Peyer's patch (tissue), 4 donors: ENCODE data around the gene GARIN5A. TPM values are rescaled to one million over a fixed set of nuclear protein-coding genes. Genes with fewer than 3 reads are reported as not detected.

Experiments
- DNase-seq, 3 donors: peaks; one replicate each; pipeline ENCODE4 v3.0.0-alpha.2; 2017 to 2019
- H3K27ac ChIP-seq, 4 donors: fragments of 200-600 bp; sonication (generic); one replicate each; pipeline ENCODE4 v1.5.1; 2016 to 2019
- H3K27me3 ChIP-seq, 2 donors: fragments of 200-600 bp; sonication (generic); one replicate each; pipeline ENCODE4 v1.5.1; 2019
- H3K36me3 ChIP-seq, 3 donors: fragments of 200-600 bp; sonication (generic); one replicate each; pipeline ENCODE4 v1.5.1; 2016 to 2019
- H3K4me1 ChIP-seq, 4 donors: fragments of 200-600 bp; sonication (generic); one replicate each; pipeline ENCODE4 v1.5.1; 2016 to 2019
- H3K4me3 ChIP-seq, 4 donors: fragments of 200-600 bp; sonication (generic); 1 replicate in 3 of 4; 2 replicates in 1 of 4; pipeline ENCODE4 v1.5.1; 2016 to 2019; ENCODE audit warnings: mild to moderate bottlenecking in 1 of 4
- H3K9me3 ChIP-seq, 4 donors: fragments of 200-600 bp; sonication (generic); one replicate each; pipeline ENCODE4 v1.5.1; 2016 to 2019; ENCODE audit warnings: mild to moderate bottlenecking in 1 of 4
- POLR2A ChIP-seq, 2 donors: fragments of 450-650 bp; IDR thresholded peaks; one replicate each; pipeline ENCODE4 v1.5.1; 2017; ENCODE audit warnings: antibody characterized with exemption in 2 of 2, mild to moderate bottlenecking in 2 of 2, moderate library complexity in 2 of 2
- total RNA-seq, 4 donors: library from RNA; depleted of rRNA; stranded (reverse); fragments of >200 nt; gene quantifications; one replicate each; pipeline ENCODE4 v1.1.0, GENCODE V29; 2016
- TF ChIP-seq, protein P1 (sequence below), 6 experiments: fragments of 450-650 bp in 4 of 6; fragments of 200-600 bp in 2 of 6; sonication (generic) in 1 of 6; IDR thresholded peaks; one replicate each; pipeline ENCODE4 v1.5.1; 2017 to 2019; ENCODE audit warnings: antibody characterized with exemption in 6 of 6, mild to moderate bottlenecking in 3 of 6, moderate library complexity in 1 of 6

Gene GARIN5A
- total RNA-seq, 4 donors from 2014 or later = 2.0 to 2.5 TPM; not detected in 2

DNA sequence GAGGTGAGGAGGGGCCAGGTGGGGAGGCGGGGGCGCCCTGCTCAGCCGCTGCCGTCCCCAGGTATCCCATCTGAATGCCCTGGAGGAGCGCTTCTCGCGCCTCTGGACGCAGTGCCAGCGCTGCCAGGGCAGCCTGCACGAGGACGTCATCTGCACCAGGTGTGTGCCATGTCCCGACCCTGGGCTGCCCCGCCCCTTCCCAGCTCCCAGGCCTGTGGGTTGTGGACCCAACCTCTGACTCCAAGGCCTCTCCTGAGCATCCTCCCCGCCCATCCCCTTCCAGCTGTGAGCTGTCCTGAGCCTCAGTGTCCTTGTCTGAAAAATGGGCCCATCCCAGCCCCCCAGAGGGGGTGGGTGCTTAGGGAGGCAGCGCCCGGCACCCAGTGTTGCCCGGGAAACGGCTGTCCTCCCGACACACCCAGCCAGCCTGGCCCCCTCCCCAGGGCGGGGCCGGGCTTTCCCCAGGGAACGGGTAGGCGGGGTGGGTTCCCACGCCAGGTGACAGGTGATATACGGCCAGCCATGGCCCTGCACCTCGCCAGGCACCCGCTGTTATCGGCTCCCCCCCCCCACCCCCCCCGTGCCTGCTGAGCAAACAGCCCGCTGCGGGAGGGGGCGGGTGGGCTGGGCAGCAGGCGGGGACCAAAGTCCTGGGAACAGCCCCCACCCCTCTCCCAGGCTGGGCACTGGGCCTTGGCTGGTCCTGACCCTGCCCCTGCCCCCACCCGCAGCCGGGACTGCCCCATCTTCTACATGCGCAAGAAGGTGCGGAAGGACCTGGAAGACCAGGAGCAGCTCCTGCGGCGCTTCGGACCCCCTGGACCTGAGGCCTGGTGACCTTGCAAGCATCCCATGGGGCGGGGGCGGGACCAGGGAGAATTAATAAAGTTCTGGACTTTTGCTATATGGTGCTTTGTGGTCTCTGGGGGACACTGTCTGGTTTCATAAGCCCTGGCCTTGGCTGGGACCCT lies 59.3 kb downstream of the GARIN5A start:
- H3K36me3 ChIP-seq = no peaks in the 10 kb centered on the region
- no peak for TF ChIP-seq POLR2A (IDR thresholded peaks at IDR 0.05)
- TF ChIP-seq, protein P1, sequence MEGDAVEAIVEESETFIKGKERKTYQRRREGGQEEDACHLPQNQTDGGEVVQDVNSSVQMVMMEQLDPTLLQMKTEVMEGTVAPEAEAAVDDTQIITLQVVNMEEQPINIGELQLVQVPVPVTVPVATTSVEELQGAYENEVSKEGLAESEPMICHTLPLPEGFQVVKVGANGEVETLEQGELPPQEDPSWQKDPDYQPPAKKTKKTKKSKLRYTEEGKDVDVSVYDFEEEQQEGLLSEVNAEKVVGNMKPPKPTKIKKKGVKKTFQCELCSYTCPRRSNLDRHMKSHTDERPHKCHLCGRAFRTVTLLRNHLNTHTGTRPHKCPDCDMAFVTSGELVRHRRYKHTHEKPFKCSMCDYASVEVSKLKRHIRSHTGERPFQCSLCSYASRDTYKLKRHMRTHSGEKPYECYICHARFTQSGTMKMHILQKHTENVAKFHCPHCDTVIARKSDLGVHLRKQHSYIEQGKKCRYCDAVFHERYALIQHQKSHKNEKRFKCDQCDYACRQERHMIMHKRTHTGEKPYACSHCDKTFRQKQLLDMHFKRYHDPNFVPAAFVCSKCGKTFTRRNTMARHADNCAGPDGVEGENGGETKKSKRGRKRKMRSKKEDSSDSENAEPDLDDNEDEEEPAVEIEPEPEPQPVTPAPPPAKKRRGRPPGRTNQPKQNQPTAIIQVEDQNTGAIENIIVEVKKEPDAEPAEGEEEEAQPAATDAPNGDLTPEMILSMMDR (IDR thresholded peaks at IDR 0.05) = no peak
- H3K4me3 ChIP-seq = peak overlapping the region in 2 of 4 donors; percentile 56 to 57
- H3K27me3 ChIP-seq = peaks cover 0 to 8% of the 10 kb centered on the region in 2 donors
- peak overlapping the region in 2 of 4 donors; percentile 80 to 88 for H3K27ac ChIP-seq
- peak; percentile 63 to 71 (median 68) for DNase-seq
- peaks cover 0 to 26% (median 9%) of the 10 kb centered on the region in 4 donors for H3K4me1 ChIP-seq
- no peaks in the 10 kb centered on the region for H3K9me3 ChIP-seq

Other genes starting within 250 kb of the GARIN5A start
- 1 to 10 TPM in 2 of 4 donors, under 1 TPM in 2; 0.18 to 3.3 (median 1.1) TPM for gene KCNC3, start 147.5 kb downstream of the GARIN5A start, total RNA-seq
- gene NAPSA, start 111.2 kb downstream of the GARIN5A start, total RNA-seq = 10 to 100 TPM in 1 of 4 donors, 1 to 10 TPM in 3; 4.9 to 12.4 (median 8.2) TPM
- 100 to 1,000 TPM in 2 of 4 donors, 10 to 100 TPM in 2; 76.7 to 102 (median 98.9) TPM for gene NR1H2, start 100.4 kb downstream of the GARIN5A start, total RNA-seq
- gene POLD1, start 92.5 kb downstream of the GARIN5A start, total RNA-seq = 10 to 100 TPM; 14.9 to 90.0 (median 27.3) TPM
- 10 to 100 TPM; 20.3 to 62.7 (median 24.4) TPM for gene SPIB, start 57.9 kb downstream of the GARIN5A start, total RNA-seq
- gene MYBPC2, start 44.0 kb downstream of the GARIN5A start, total RNA-seq = not detected
- gene EMC10, start 341 bp downstream of the GARIN5A start, total RNA-seq = 100 to 1,000 TPM in 3 of 4 donors, 10 to 100 TPM in 1; 63.5 to 134 (median 117) TPM
- gene JOSD2, start 34.3 kb upstream of the GARIN5A start, total RNA-seq = 10 to 100 TPM; 10.7 to 41.3 (median 26.6) TPM
- 10 to 100 TPM in 1 of 4 donors, 1 to 10 TPM in 2, not detected in 1; 1.6 to 31.9 (median 4.5) TPM for gene ASPDH, start 37.1 kb upstream of the GARIN5A start, total RNA-seq
- gene LRRC4B, start 91.6 kb upstream of the GARIN5A start, total RNA-seq = 1 to 10 TPM in 2 of 4 donors, under 1 TPM in 2; 0.35 to 2.0 (median 1.4) TPM
- gene SYT3, start 163.0 kb upstream of the GARIN5A start, total RNA-seq = 1 to 10 TPM in 1 of 4 donors, not detected in 3; 1.2 TPM
- gene C19orf81, start 172.6 kb upstream of the GARIN5A start, total RNA-seq = not detected
- gene SHANK1, start 243.0 kb upstream of the GARIN5A start, total RNA-seq = 1 to 10 TPM in 1 of 4 donors, under 1 TPM in 1, not detected in 2; 0.83 to 1.3 TPM
- 1 to 10 TPM in 3 of 4 donors, not detected in 1; 3.3 to 4.6 (median 4.0) TPM for gene CLEC11A, start 246.5 kb upstream of the GARIN5A start, total RNA-seq